Esophagus (tissue), 2 donors: Measurements from ENCODE around the gene FAM184B. TPM values are rescaled to one million over a fixed set of nuclear protein-coding genes. Genes with fewer than 3 reads are reported as not detected.
A peak's percentile ranks its signal among the peaks of the same experiment; 100 is the strongest.

Experiments used
- H3K27ac ChIP-seq, 2 donors: one replicate each; pipeline ENCODE4 v1.5.1; 2013; ENCODE audit warnings: low read depth in 2 of 2, mild to moderate bottlenecking in 2 of 2, inconsistent platforms in 1 of 2, low read length in 1 of 2, moderate library complexity in 1 of 2
- H3K27me3 ChIP-seq, 2 donors: one replicate each; pipeline ENCODE4 v1.6.1; 2013; ENCODE audit warnings: low read length in 2 of 2, control low read depth in 1 of 2, mild to moderate bottlenecking in 1 of 2; ENCODE audit not compliant: insufficient read depth in 2 of 2, control insufficient read depth in 1 of 2
- H3K36me3 ChIP-seq, 2 donors: one replicate each; pipeline ENCODE4 v1.6.1; 2013; ENCODE audit warnings: low read length in 1 of 2; ENCODE audit not compliant: control insufficient read depth in 2 of 2, insufficient read depth in 2 of 2
- H3K4me1 ChIP-seq, 2 donors: one replicate each; pipeline ENCODE4 v1.6.1; 2013; ENCODE audit warnings: low read length in 1 of 2; ENCODE audit not compliant: control insufficient read depth in 2 of 2, insufficient read depth in 2 of 2
- H3K4me3 ChIP-seq, 2 donors: one replicate each; pipeline ENCODE4 v1.5.1; 2013; ENCODE audit warnings: low read length in 2 of 2, mild to moderate bottlenecking in 2 of 2, low read depth in 1 of 2, moderate library complexity in 1 of 2
- H3K9me3 ChIP-seq, 2 donors: one replicate each; pipeline ENCODE4 v1.6.1; 2013; ENCODE audit warnings: mild to moderate bottlenecking in 2 of 2, low read depth in 1 of 2, low read length in 1 of 2, moderate library complexity in 1 of 2; ENCODE audit not compliant: control insufficient read depth in 2 of 2, insufficient read depth in 1 of 2
- WGBS, 2 donors: extraction: QIAGEN DNeasy Blood & Tissue Kit; methylation state at CpG; one replicate each; pipeline ENCODE4 v1.1.7; 2013; 5-methylcytosine and 5-hydroxymethylcytosine counted together
- polyA plus RNA-seq, 2 donors: library from polyadenylated mRNA; stranded (reverse); fragments of 200-250 nt; gene quantifications; one replicate each; pipeline ENCODE4 v1.2.3, GENCODE V29; 2013
- donor health status: healthy with polysubstance abuse.
- donor health status: Bipolar disorder and iron deficiency.

FAM184B gene
- polyA plus RNA-seq, 2 donors = 0.07 to 0.14 TPM

- H3K27ac ChIP-seq = no peak overlapping the region
- H3K36me3 ChIP-seq = peaks cover 12 to 25% of the 10 kb centered on the region in 2 donors
- H3K27me3 ChIP-seq = no peaks in the 10 kb centered on the region
- no peaks in the 10 kb centered on the region for H3K9me3 ChIP-seq
- H3K4me1 ChIP-seq = peaks cover 7 to 9% of the 10 kb centered on the region in 2 donors
- 28 to 48% methylated on average over 1 of the region's 1 CpG for WGBS, 2 donors
- no peak overlapping the region for H3K4me3 ChIP-seq
These were observed 162.5 kb downstream of the FAM184B start for GRCh38 chr4:17618926-17619325.

GRCh38 chr4:17616283-17616682 is 165.1 kb downstream of the FAM184B start:
- no peak overlapping the region for H3K4me3 ChIP-seq
- H3K27me3 ChIP-seq = no peaks in the 10 kb centered on the region
- H3K9me3 ChIP-seq = no peaks in the 10 kb centered on the region
- 57 to 61% methylated on average over 5 of the region's 5 CpGs for WGBS, 2 donors
- no peak overlapping the region for H3K27ac ChIP-seq
- H3K4me1 ChIP-seq = peaks cover 7 to 9% of the 10 kb centered on the region in 2 donors
- peaks cover 0 to 10% of the 10 kb centered on the region in 2 donors for H3K36me3 ChIP-seq

- peak within 1 kb of the TSS; percentile 75 to 99 for H3K4me3 ChIP-seq
- peak within 1 kb of the TSS; percentile 59 to 91 for H3K27ac ChIP-seq
- no peaks in the 10 kb centered on the region for H3K27me3 ChIP-seq
- peaks cover 7 to 9% of the 10 kb centered on the region in 2 donors for H3K4me1 ChIP-seq
- H3K9me3 ChIP-seq = no peaks in the 10 kb centered on the region
- peaks cover 0 to 8% of the 10 kb centered on the region in 2 donors for H3K36me3 ChIP-seq
- WGBS, 2 donors = 0% methylated on average over 46 of the region's 46 CpGs
These were observed 166.8 kb downstream of the FAM184B start, which contains the start of gene MED28 for GRCh38 chr4:17614416-17615299. Gene MED28 (plus strand): TSS chr4:17614641. CDS start chr4:17614655, 14 bp downstream.

GRCh38 chr4:17613761-17614415 is 167.5 kb downstream of the FAM184B start:
- no peaks in the 10 kb centered on the region for H3K9me3 ChIP-seq
- peaks cover 7 to 9% of the 10 kb centered on the region in 2 donors for H3K4me1 ChIP-seq
- H3K27me3 ChIP-seq = no peaks in the 10 kb centered on the region
- H3K36me3 ChIP-seq = peaks cover 0 to 5% of the 10 kb centered on the region in 2 donors
- peak overlapping the region; percentile 59 to 72 for H3K27ac ChIP-seq
- WGBS, 2 donors = 1 to 3% methylated on average over 23 of the region's 23 CpGs
- peak overlapping the region; percentile 75 to 99 for H3K4me3 ChIP-seq

GRCh38 chr4:17605236-17605635 is 176.2 kb downstream of the FAM184B start:
- Histone ChIP-seq H3K4me3 (no peak overlapping the region), H3K27ac (no peak overlapping the region), H3K4me1 (no peaks in the 10 kb centered on the region), H3K27me3 (no peaks in the 10 kb centered on the region), H3K9me3 (no peaks in the 10 kb centered on the region), H3K36me3 (peaks cover 3 to 15% of the 10 kb centered on the region in 2 donors)
- WGBS, 2 donors = 68 to 70% methylated on average over 3 of the region's 3 CpGs

GRCh38 chr4:17599826-17600225 is 181.6 kb downstream of the FAM184B start:
- H3K4me3 ChIP-seq = no peak overlapping the region
- no peak overlapping the region for H3K27ac ChIP-seq
- H3K9me3 ChIP-seq = no peaks in the 10 kb centered on the region
- no peaks in the 10 kb centered on the region for H3K4me1 ChIP-seq
- no peaks in the 10 kb centered on the region for H3K27me3 ChIP-seq
- H3K36me3 ChIP-seq = peaks cover 9 to 16% of the 10 kb centered on the region in 2 donors
- WGBS, 2 donors = 44 to 86% methylated on average over 1 of the region's 1 CpG

- WGBS, 2 donors = 71 to 74% methylated on average over 7 of the region's 7 CpGs
- Histone ChIP-seq H3K36me3 (peaks cover 14 to 19% of the 10 kb centered on the region in 2 donors), H3K9me3 (no peaks in the 10 kb centered on the region), H3K27me3 (no peaks in the 10 kb centered on the region), H3K4me3 (no peak overlapping the region), H3K4me1 (peaks cover 0 to 2% of the 10 kb centered on the region in 2 donors), H3K27ac (no peak overlapping the region)
These were observed 183.9 kb downstream of the FAM184B start for GRCh38 chr4:17597517-17597916.

- Histone ChIP-seq H3K4me1 (peaks cover 0 to 2% of the 10 kb centered on the region in 2 donors), H3K27ac (no peak overlapping the region), H3K27me3 (no peaks in the 10 kb centered on the region), H3K36me3 (peaks cover 11 to 17% of the 10 kb centered on the region in 2 donors), H3K4me3 (no peak overlapping the region), H3K9me3 (no peaks in the 10 kb centered on the region)
- WGBS, 2 donors = 86 to 89% methylated on average over 6 of the region's 6 CpGs
These were observed 185.9 kb downstream of the FAM184B start for GRCh38 chr4:17595471-17596005.

- H3K4me1 ChIP-seq = peaks cover 0 to under 1% of the 10 kb centered on the region in 2 donors
- no peak overlapping the region for H3K27ac ChIP-seq
- WGBS, 2 donors = 92 to 94% methylated on average over 3 of the region's 3 CpGs
- H3K4me3 ChIP-seq = no peak overlapping the region
- H3K27me3 ChIP-seq = no peaks in the 10 kb centered on the region
- peaks cover 9 to 12% of the 10 kb centered on the region in 2 donors for H3K36me3 ChIP-seq
- H3K9me3 ChIP-seq = no peaks in the 10 kb centered on the region
These were observed 192.1 kb downstream of the FAM184B start for GRCh38 chr4:17589355-17589754.
